ENCODE measurements around the gene STH.

The STH gene

GRCh38 chr17:45968732-45969131 is 30.3 kb upstream of the STH start:
- no peak for DNase-seq

GRCh38 chr17:45969726-45970125 is 29.3 kb upstream of the STH start:
- no peak for DNase-seq

GRCh38 chr17:45970659-45971058 is 28.4 kb upstream of the STH start:
- DNase-seq: no peak

GRCh38 chr17:45971698-45972141 is 27.3 kb upstream of the STH start:
- DNase-seq: no peak

GRCh38 chr17:45972531-45972930 is 26.5 kb upstream of the STH start:
- no peak for DNase-seq

GRCh38 chr17:45973099-45973780 is 25.8 kb upstream of the STH start:
- DNase-seq: no peak

- no peak for DNase-seq
Observed at GRCh38 chr17:45973946-45974859, 24.8 kb upstream of the STH start.

GRCh38 chr17:45974916-45975630 is 24.0 kb upstream of the STH start:
- no peak for DNase-seq

GRCh38 chr17:45975640-45976295 is 23.3 kb upstream of the STH start:
- no peak for DNase-seq

- DNase-seq: no peak
Observed at GRCh38 chr17:45976391-45976754, 22.7 kb upstream of the STH start.

- DNase-seq: no peak
Observed at GRCh38 chr17:45976755-45977505, 22.1 kb upstream of the STH start.

GRCh38 chr17:45977506-45977824 is 21.6 kb upstream of the STH start:
- DNase-seq: no peak

GRCh38 chr17:45977976-45978626 is 20.9 kb upstream of the STH start:
- no peak for DNase-seq

- no peak for DNase-seq
Observed at GRCh38 chr17:45979137-45979536, 19.9 kb upstream of the STH start.

- no peak for DNase-seq
Observed at GRCh38 chr17:45980855-45981254, 18.2 kb upstream of the STH start.

- no peak for DNase-seq
Observed at GRCh38 chr17:45981306-45981705, 17.7 kb upstream of the STH start.

GRCh38 chr17:45982791-45983613 is 16.0 kb upstream of the STH start:
- no peak for DNase-seq

GRCh38 chr17:45983614-45984310 is 15.3 kb upstream of the STH start:
- DNase-seq: no peak

GRCh38 chr17:45984368-45984767 is 14.7 kb upstream of the STH start:
- DNase-seq: no peak

GRCh38 chr17:45985447-45985846 is 13.6 kb upstream of the STH start:
- no peak for DNase-seq

Measured in CD4-positive, alpha-beta T cell treated with Interleukin-17A for 1 hour (primary cell).